Mammary epithelial cell (primary cell): Measurements from ENCODE around the gene URM1.
A peak's percentile ranks its signal among the peaks of the same experiment; 100 is the strongest.

Experiments
- CTCF ChIP-seq, 2 donors: IDR thresholded peaks in 1 of 2; conservative IDR thresholded peaks in 1 of 2; 2 replicates each; pipeline ENCODE4 v1.5.1; 2011 to 2012; ENCODE audit warnings: inconsistent platforms in 2 of 2, low read length in 2 of 2, mild to moderate bottlenecking in 2 of 2, control low read depth in 1 of 2, low read depth in 1 of 2; ENCODE audit not compliant: insufficient read depth in 1 of 2; ENCODE audit errors: extremely low read depth in 1 of 2
- EZH2 ChIP-seq: IDR thresholded peaks from 2 replicates; pipeline ENCODE4 v1.6.1; 2012; ENCODE audit warnings: low read length, inconsistent platforms, borderline replicate concordance

DNA sequence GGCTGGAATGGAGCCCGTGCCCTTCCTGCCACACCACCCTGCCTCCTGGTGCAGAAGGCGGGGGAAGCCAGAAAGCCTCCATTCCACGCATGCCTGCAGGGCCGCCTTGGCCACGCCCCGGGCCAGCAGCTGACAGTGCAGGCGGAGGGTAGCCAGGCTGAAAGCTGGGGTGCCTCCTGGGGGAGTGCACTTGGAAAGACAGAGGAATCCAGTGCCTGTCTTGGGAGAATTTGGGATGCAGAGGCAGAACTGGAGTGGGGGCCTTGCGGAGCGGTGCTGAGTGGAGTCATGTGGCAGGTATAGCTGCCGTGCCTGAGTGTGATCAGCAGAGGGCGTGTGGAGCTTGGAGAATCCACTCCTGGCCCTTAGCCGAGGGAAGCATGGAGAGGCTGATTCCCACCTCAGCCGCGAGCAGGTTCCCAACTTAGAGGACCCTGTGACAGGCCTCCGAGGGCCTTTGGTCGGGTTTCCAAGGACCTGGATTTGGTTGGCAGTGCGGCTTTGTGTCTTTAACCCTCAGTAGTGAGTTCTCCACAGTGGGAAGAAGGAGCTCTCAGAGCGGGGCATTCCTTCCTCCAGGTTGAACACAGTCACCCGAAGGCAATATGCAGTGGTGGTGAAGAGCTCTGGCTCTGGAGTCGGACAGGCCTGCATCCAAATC lies 9.1 kb upstream of the URM1 start:
- TF ChIP-seq EZH2: no peak
- TF ChIP-seq CTCF (conservative IDR thresholded peaks at IDR 0.05 in 1 of 2, IDR thresholded peaks at IDR 0.05 in 1 of 2; ENCODE audit: extremely low read depth in 1 of 2, insufficient read depth in 1 of 2, low read depth in 1 of 2, low read length in 2 of 2): peak; percentile 87 to 91
